ENCODE data around the gene CDYL.

The CDYL gene

GRCh38 chr6:4747588-4747987 lies 28.6 kb upstream of the CDYL start:
- H3K4me1 ChIP-seq (ENCODE audit: control insufficient read depth in 2 of 2, insufficient read depth in 1 of 2, low read depth in 1 of 2, low read length in 2 of 2), result no peaks in the 10 kb centered on the region
- H2BK12ac ChIP-seq (ENCODE audit: low read length), result no peak overlapping the region
- H3K9me3 ChIP-seq (replicated peaks in 1 of 2; ENCODE audit: control insufficient read depth in 2 of 2, insufficient read depth in 1 of 2, low read depth in 1 of 2, low read length in 2 of 2), result no peaks in the 10 kb centered on the region
- H3K27me3 ChIP-seq (ENCODE audit: control insufficient read depth in 3 of 3, insufficient read depth in 3 of 3, low read depth in 1 of 3, low read length in 3 of 3), result no peaks in the 10 kb centered on the region
- no peaks in the 10 kb centered on the region for H3K36me3 ChIP-seq (replicated peaks in 1 of 2; ENCODE audit: control insufficient read depth in 2 of 2, insufficient read depth in 2 of 2, low read length in 2 of 2)
- WGBS, 2 donors (ENCODE audit: extremely low coverage in 2 of 2, insufficient read length in 2 of 2, insufficient replicate concordance in 1 of 2), result no CpG with 5 or more reads among the region's 2 CpGs
- no peak overlapping the region for H3K14ac ChIP-seq (ENCODE audit: low read length)
- no peak overlapping the region for H2BK15ac ChIP-seq (ENCODE audit: low read length)
- no peak overlapping the region for H4K91ac ChIP-seq (ENCODE audit: low read depth, low read length, poor library complexity)
- H3K79me1 ChIP-seq (ENCODE audit: low read depth, low read length), result no peaks in the 10 kb centered on the region
- H4K8ac ChIP-seq (ENCODE audit: low read depth, low read length), result no peak overlapping the region
- no peak overlapping the region for H3K4ac ChIP-seq (ENCODE audit: low read length)
- DNase-seq (ENCODE audit: low spot score), result no peak
- no peak overlapping the region for H2BK5ac ChIP-seq (ENCODE audit: low read length)
- no peak overlapping the region for H3K23ac ChIP-seq (ENCODE audit: low read depth, low read length, poor library complexity)
- no peak overlapping the region for H3K4me2 ChIP-seq (ENCODE audit: insufficient read depth, low read length, poor library complexity, severe bottlenecking)
- H3K9ac ChIP-seq (ENCODE audit: low read depth, low read length, poor library complexity), result no peak overlapping the region
- no peak overlapping the region for H2BK120ac ChIP-seq (ENCODE audit: low read depth, low read length)
- no peak overlapping the region for H3K27ac ChIP-seq (replicated peaks; ENCODE audit: low read length)
- H2AFZ ChIP-seq (ENCODE audit: low read length), result no peak overlapping the region
- H2AK5ac ChIP-seq (ENCODE audit: low read depth, low read length), result no peak overlapping the region
- H3K18ac ChIP-seq (ENCODE audit: low read length), result no peak overlapping the region
- H3K4me3 ChIP-seq (ENCODE audit: low read length in 2 of 2), result no peak overlapping the region

GRCh38 chr6:4751823-4752464 lies 24.3 kb upstream of the CDYL start:
- H3K4me3 ChIP-seq (ENCODE audit: low read length in 2 of 2), result no peak overlapping the region
- no peaks in the 10 kb centered on the region for H3K27me3 ChIP-seq (ENCODE audit: control insufficient read depth in 3 of 3, insufficient read depth in 3 of 3, low read depth in 1 of 3, low read length in 3 of 3)
- H3K27ac ChIP-seq (replicated peaks; ENCODE audit: low read length), result no peak overlapping the region
- H2BK12ac ChIP-seq (ENCODE audit: low read length), result no peak overlapping the region
- no peak overlapping the region for H2BK5ac ChIP-seq (ENCODE audit: low read length)
- H2BK15ac ChIP-seq (ENCODE audit: low read length), result no peak overlapping the region
- H4K91ac ChIP-seq (ENCODE audit: low read depth, low read length, poor library complexity), result no peak overlapping the region
- no peak overlapping the region for H4K8ac ChIP-seq (ENCODE audit: low read depth, low read length)
- no peaks in the 10 kb centered on the region for H3K9me3 ChIP-seq (replicated peaks in 1 of 2; ENCODE audit: control insufficient read depth in 2 of 2, insufficient read depth in 1 of 2, low read depth in 1 of 2, low read length in 2 of 2)
- H3K23ac ChIP-seq (ENCODE audit: low read depth, low read length, poor library complexity), result no peak overlapping the region
- no peak for DNase-seq (ENCODE audit: low spot score)
- H2BK120ac ChIP-seq (ENCODE audit: low read depth, low read length), result no peak overlapping the region
- H3K18ac ChIP-seq (ENCODE audit: low read length), result no peak overlapping the region
- WGBS, 2 donors (ENCODE audit: extremely low coverage in 2 of 2, insufficient read length in 2 of 2, insufficient replicate concordance in 1 of 2), result no CpG with 5 or more reads among the region's 7 CpGs
- no peak overlapping the region for H3K9ac ChIP-seq (ENCODE audit: low read depth, low read length, poor library complexity)
- no peak overlapping the region for H2AK5ac ChIP-seq (ENCODE audit: low read depth, low read length)
- H3K4me2 ChIP-seq (ENCODE audit: insufficient read depth, low read length, poor library complexity, severe bottlenecking), result no peak overlapping the region
- H3K79me1 ChIP-seq (ENCODE audit: low read depth, low read length), result no peaks in the 10 kb centered on the region
- H3K14ac ChIP-seq (ENCODE audit: low read length), result no peak overlapping the region
- no peak overlapping the region for H2AFZ ChIP-seq (ENCODE audit: low read length)
- no peaks in the 10 kb centered on the region for H3K36me3 ChIP-seq (replicated peaks in 1 of 2; ENCODE audit: control insufficient read depth in 2 of 2, insufficient read depth in 2 of 2, low read length in 2 of 2)
- no peaks in the 10 kb centered on the region for H3K4me1 ChIP-seq (ENCODE audit: control insufficient read depth in 2 of 2, insufficient read depth in 1 of 2, low read depth in 1 of 2, low read length in 2 of 2)
- H3K4ac ChIP-seq (ENCODE audit: low read length), result no peak overlapping the region

- H2AFZ ChIP-seq (ENCODE audit: low read length), result no peak overlapping the region
- no peak overlapping the region for H2BK12ac ChIP-seq (ENCODE audit: low read length)
- no peak overlapping the region for H2BK5ac ChIP-seq (ENCODE audit: low read length)
- no peak overlapping the region for H3K9ac ChIP-seq (ENCODE audit: low read depth, low read length, poor library complexity)
- H3K4me3 ChIP-seq (ENCODE audit: low read length in 2 of 2), result no peak overlapping the region
- H4K91ac ChIP-seq (ENCODE audit: low read depth, low read length, poor library complexity), result no peak overlapping the region
- H3K4ac ChIP-seq (ENCODE audit: low read length), result no peak overlapping the region
- no peak overlapping the region for H3K23ac ChIP-seq (ENCODE audit: low read depth, low read length, poor library complexity)
- H3K9me3 ChIP-seq (replicated peaks in 1 of 2; ENCODE audit: control insufficient read depth in 2 of 2, insufficient read depth in 1 of 2, low read depth in 1 of 2, low read length in 2 of 2), result no peaks in the 10 kb centered on the region
- no peak overlapping the region for H2BK15ac ChIP-seq (ENCODE audit: low read length)
- no peak overlapping the region for H2BK120ac ChIP-seq (ENCODE audit: low read depth, low read length)
- no peaks in the 10 kb centered on the region for H3K79me1 ChIP-seq (ENCODE audit: low read depth, low read length)
- H4K8ac ChIP-seq (ENCODE audit: low read depth, low read length), result no peak overlapping the region
- no peak overlapping the region for H3K4me2 ChIP-seq (ENCODE audit: insufficient read depth, low read length, poor library complexity, severe bottlenecking)
- no peaks in the 10 kb centered on the region for H3K36me3 ChIP-seq (replicated peaks in 1 of 2; ENCODE audit: control insufficient read depth in 2 of 2, insufficient read depth in 2 of 2, low read length in 2 of 2)
- DNase-seq (ENCODE audit: low spot score), result no peak
- H3K27me3 ChIP-seq (ENCODE audit: control insufficient read depth in 3 of 3, insufficient read depth in 3 of 3, low read depth in 1 of 3, low read length in 3 of 3), result no peaks in the 10 kb centered on the region
- H3K27ac ChIP-seq (replicated peaks; ENCODE audit: low read length), result no peak overlapping the region
- no peak overlapping the region for H3K18ac ChIP-seq (ENCODE audit: low read length)
- no peak overlapping the region for H3K14ac ChIP-seq (ENCODE audit: low read length)
- no peak overlapping the region for H2AK5ac ChIP-seq (ENCODE audit: low read depth, low read length)
- no CpG with 5 or more reads among the region's 2 CpGs for WGBS, 2 donors (ENCODE audit: extremely low coverage in 2 of 2, insufficient read length in 2 of 2, insufficient replicate concordance in 1 of 2)
- H3K4me1 ChIP-seq (ENCODE audit: control insufficient read depth in 2 of 2, insufficient read depth in 1 of 2, low read depth in 1 of 2, low read length in 2 of 2), result peaks cover 0 to 4% of the 10 kb centered on the region in 2 donors
These were observed 20.0 kb upstream of the CDYL start for GRCh38 chr6:4756247-4756646.

- WGBS, 2 donors (ENCODE audit: extremely low coverage in 2 of 2, insufficient read length in 2 of 2, insufficient replicate concordance in 1 of 2), result no CpG with 5 or more reads among the region's 1 CpG
- H3K18ac ChIP-seq (ENCODE audit: low read length), result no peak overlapping the region
These were observed 16.2 kb upstream of the CDYL start for GRCh38 chr6:4759997-4760396.

More at GRCh38 chr6:4759997-4760396, 16.2 kb upstream of the CDYL start:
- Histone ChIP-seq H3K14ac (ENCODE audit: low read length) (no peak overlapping the region), H3K36me3 (replicated peaks in 1 of 2; ENCODE audit: control insufficient read depth in 2 of 2, insufficient read depth in 2 of 2, low read length in 2 of 2) (no peaks in the 10 kb centered on the region), H3K9ac (ENCODE audit: low read depth, low read length, poor library complexity) (no peak overlapping the region), H3K4me3 (ENCODE audit: low read length in 2 of 2) (no peak overlapping the region), H2AK5ac (ENCODE audit: low read depth, low read length) (no peak overlapping the region), H3K27me3 (ENCODE audit: control insufficient read depth in 3 of 3, insufficient read depth in 3 of 3, low read depth in 1 of 3, low read length in 3 of 3) (no peaks in the 10 kb centered on the region), H2BK12ac (ENCODE audit: low read length) (no peak overlapping the region), H2BK5ac (ENCODE audit: low read length) (no peak overlapping the region), H3K4me2 (ENCODE audit: insufficient read depth, low read length, poor library complexity, severe bottlenecking) (no peak overlapping the region), H4K8ac (ENCODE audit: low read depth, low read length) (no peak overlapping the region), H2AFZ (ENCODE audit: low read length) (no peak overlapping the region), H2BK15ac (ENCODE audit: low read length) (no peak overlapping the region), H3K27ac (replicated peaks; ENCODE audit: low read length) (no peak overlapping the region), H3K4me1 (ENCODE audit: control insufficient read depth in 2 of 2, insufficient read depth in 1 of 2, low read depth in 1 of 2, low read length in 2 of 2) (peaks cover 0 to 4% of the 10 kb centered on the region in 2 donors), H3K4ac (ENCODE audit: low read length) (no peak overlapping the region), H4K91ac (ENCODE audit: low read depth, low read length, poor library complexity) (no peak overlapping the region), H3K9me3 (replicated peaks in 1 of 2; ENCODE audit: control insufficient read depth in 2 of 2, insufficient read depth in 1 of 2, low read depth in 1 of 2, low read length in 2 of 2) (peaks cover 2 to 4% of the 10 kb centered on the region in 2 donors), H2BK120ac (ENCODE audit: low read depth, low read length) (no peak overlapping the region), H3K23ac (ENCODE audit: low read depth, low read length, poor library complexity) (no peak overlapping the region), H3K79me1 (ENCODE audit: low read depth, low read length) (no peaks in the 10 kb centered on the region)
- no peak for DNase-seq (ENCODE audit: low spot score)

All from neuronal stem cell (in vitro differentiated cells).